SU-DHL-6 (cell line): ENCODE data around the gene PLAC8.

ENCODE experiments used
- H2AFZ ChIP-seq: fragments of 200-600 bp; sonication (generic); 2 replicates; pipeline ENCODE4 v1.6.1; 2014; ENCODE audit warnings: low read depth, mild to moderate bottlenecking, moderate library complexity, mixed read lengths, antibody characterized with exemption, low read length; ENCODE audit not compliant: severe bottlenecking
- H3F3A ChIP-seq: fragments of 200-600 bp; shearing (Covaris generic); 2 replicates; pipeline ENCODE4 v1.6.0; 2016; ENCODE audit warnings: antibody characterized with exemption, mild to moderate bottlenecking; ENCODE audit not compliant: insufficient read depth
- H3K27ac ChIP-seq: fragments of 200-600 bp; sonication (generic); 2 replicates; pipeline ENCODE4 v1.5.1; 2016; ENCODE audit warnings: low read depth, mild to moderate bottlenecking, low read length, moderate library complexity, mixed read lengths
- H3K27me3 ChIP-seq: fragments of 200-600 bp; sonication (generic), shearing (Covaris generic); 2 replicates; pipeline ENCODE4 v1.6.0; 2014; ENCODE audit warnings: mild to moderate bottlenecking, low read length
- H3K36me3 ChIP-seq: fragments of 200-600 bp; sonication (generic); 2 replicates; pipeline ENCODE4 v1.6.1; 2014; ENCODE audit warnings: mild to moderate bottlenecking, low read length, mixed read lengths
- H3K4me2 ChIP-seq: fragments of 300-600, 200-600 bp; shearing (Covaris generic), sonication (generic); 2 replicates; pipeline ENCODE4 v1.6.0; 2014; ENCODE audit warnings: low read length, low read depth, mild to moderate bottlenecking; ENCODE audit not compliant: poor library complexity, severe bottlenecking
- H3K4me3 ChIP-seq: fragments of 200-600 bp; sonication (generic); 2 replicates; pipeline ENCODE4 v1.5.1; 2014; ENCODE audit warnings: antibody characterized with exemption, low read length, mild to moderate bottlenecking, mixed read lengths; ENCODE audit not compliant: insufficient read depth, poor library complexity, severe bottlenecking
- H3K79me2 ChIP-seq: fragments of 200-600 bp; sonication (generic); 2 replicates; pipeline ENCODE4 v1.6.1; 2014; ENCODE audit warnings: mild to moderate bottlenecking, low read length, moderate library complexity; ENCODE audit not compliant: insufficient read depth
- H3K9ac ChIP-seq: fragments of 200-600 bp; sonication (generic); 2 replicates; pipeline ENCODE4 v1.7.0; 2014; ENCODE audit warnings: mild to moderate bottlenecking, low read length
- H3K9me2 ChIP-seq: fragments of 200-600 bp; sonication (generic); replicated peaks from 2 replicates; pipeline ENCODE4 v1.6.1; 2014; ENCODE audit warnings: low read length; ENCODE audit not compliant: insufficient read depth
- H3K9me3 ChIP-seq: fragments of 200-600 bp; sonication (generic); 2 replicates; pipeline ENCODE4 v1.6.1; 2014; ENCODE audit warnings: low read length, mixed read lengths; ENCODE audit not compliant: insufficient read depth
- H4K20me1 ChIP-seq: fragments of 200-600 bp; sonication (generic); 2 replicates; pipeline ENCODE4 v1.6.1; 2014; ENCODE audit warnings: low read depth, mild to moderate bottlenecking, antibody characterized with exemption, low read length, moderate library complexity, mixed read lengths
- CTCF ChIP-seq: fragments of 200-600 bp; sonication (generic); IDR thresholded peaks from one replicate; pipeline ENCODE4 v1.5.1; 2017; ENCODE audit warnings: antibody characterized with exemption, mild to moderate bottlenecking, low read length, moderate library complexity; ENCODE audit not compliant: insufficient read depth, poor library complexity, severe bottlenecking
- EZH2phosphoT487 ChIP-seq: fragments of 200-600 bp; sonication (generic), shearing (Covaris generic); conservative IDR thresholded peaks from 2 replicates; pipeline ENCODE4 v1.6.1; 2018; ENCODE audit warnings: mild to moderate bottlenecking, antibody characterized with exemption, low read length, moderate library complexity, mixed read lengths

The PLAC8 gene

GRCh38 chr4:83083925-83084475, 30.5 kb downstream of the PLAC8 start:
- TF ChIP-seq CTCF (no peak), EZH2phosphoT487 (no peak)
- Histone ChIP-seq H3K9ac (no peak overlapping the region), H4K20me1 (no peaks in the 10 kb centered on the region), H3K27ac (no peak overlapping the region), H3K4me3 (no peak overlapping the region), H3K36me3 (no peaks in the 10 kb centered on the region), H3K9me3 (no peaks in the 10 kb centered on the region), H3K27me3 (no peaks in the 10 kb centered on the region), H3F3A (no peaks in the 10 kb centered on the region), H2AFZ (no peak overlapping the region), H3K79me2 (no peaks in the 10 kb centered on the region), H3K9me2 (no peaks in the 10 kb centered on the region), H3K4me2 (no peak overlapping the region)

GRCh38 chr4:83082777-83083176, 31.8 kb downstream of the PLAC8 start:
- no peaks in the 10 kb centered on the region for H3K9me2 ChIP-seq
- no peaks in the 10 kb centered on the region for H3K9me3 ChIP-seq
- H3K4me2 ChIP-seq: no peak overlapping the region

GRCh38 chr4:83080561-83080960, 34.0 kb downstream of the PLAC8 start:
- TF ChIP-seq CTCF: no peak
- TF ChIP-seq EZH2phosphoT487: no peak
- Histone ChIP-seq H3K4me3 (no peak overlapping the region), H3K27me3 (no peaks in the 10 kb centered on the region), H3K9me3 (no peaks in the 10 kb centered on the region), H4K20me1 (no peaks in the 10 kb centered on the region), H3K9ac (no peak overlapping the region), H2AFZ (no peak overlapping the region), H3K9me2 (no peaks in the 10 kb centered on the region), H3K79me2 (no peaks in the 10 kb centered on the region), H3K36me3 (no peaks in the 10 kb centered on the region), H3K27ac (no peak overlapping the region), H3F3A (no peaks in the 10 kb centered on the region), H3K4me2 (no peak overlapping the region)

More at GRCh38 chr4:83082777-83083176, 31.8 kb downstream of the PLAC8 start:
- Histone ChIP-seq H3K79me2 (no peaks in the 10 kb centered on the region), H3K27ac (no peak overlapping the region), H2AFZ (no peak overlapping the region), H3F3A (no peaks in the 10 kb centered on the region), H3K9ac (no peak overlapping the region), H3K36me3 (no peaks in the 10 kb centered on the region), H3K27me3 (no peaks in the 10 kb centered on the region), H3K4me3 (no peak overlapping the region), H4K20me1 (no peaks in the 10 kb centered on the region)
- no peak for TF ChIP-seq CTCF
- no peak for TF ChIP-seq EZH2phosphoT487
